GM12878 (cell line): ENCODE measurements around the gene ATF7. TPM values are rescaled to one million over a fixed set of nuclear protein-coding genes. Genes with fewer than 3 reads are reported as not detected.

Source experiments
- ATAC-seq: fragments of 200-7000 bp; cut with Tn5 transposase; 3 replicates; pipeline ENCODE4 v1.9.1; 2020; ENCODE audit warnings: mild to moderate bottlenecking, moderate library complexity
- BruUV-seq: library from RNA; stranded (reverse); fragments of 400-500 nt; replicated peaks from 2 replicates; lab custom pipeline; 2021; lab: Mats Ljungman, UMichigan
- CTCF ChIA-PET: fragments of 300-600 bp; sonication (Branson Sonifier 250); formaldehyde crosslinking; extraction: SDS; loops from one replicate; lab custom pipeline; 2021; ENCODE audit warnings: inconsistent platforms; lab: Yijun Ruan, JAX
- POLR2A ChIA-PET: fragments of 350-600 bp; formaldehyde crosslinking; extraction: SDS; loops from one replicate; lab custom pipeline; 2021; ENCODE audit warnings: inconsistent platforms; lab: Charles Lee
- RAD21 ChIA-PET: fragments of 300-600 bp; sonication (Branson Sonifier 250); formaldehyde crosslinking; loops from one replicate; lab custom pipeline; 2023; ENCODE audit warnings: antibody characterized with exemption; ENCODE audit not compliant: unreplicated experiment; lab: Charles Lee
- SMC1A ChIA-PET: fragments of 300-600 bp; sonication (Branson Sonifier 250); formaldehyde crosslinking; loops from one replicate; lab custom pipeline; 2023; ENCODE audit not compliant: unreplicated experiment, uncharacterized antibody; lab: Charles Lee
- DNase-seq: peaks from one replicate; pipeline ENCODE4 v3.0.0-alpha.2; 2011; ENCODE audit warnings: low read depth, low spot score
- FAIRE-seq: peaks from 3 replicates; lab custom pipeline; 2011; peaks lifted over from hg19 to GRCh38; lab: Jason Lieb, UNC
- H2AFZ ChIP-seq: 2 replicates; pipeline ENCODE4 v1.6.0; 2011; ENCODE audit warnings: low read depth, low read length, control low read depth; ENCODE audit not compliant: control insufficient read depth
- H3K27ac ChIP-seq: 2 replicates; pipeline ENCODE4 v1.5.1; 2011; ENCODE audit warnings: control low read depth; ENCODE audit not compliant: control insufficient read depth, insufficient read depth
- H3K27me3 ChIP-seq, 2 experiments: replicated peaks in 1 of 2; 2 replicates each; pipeline versions ENCODE4 v1.6.0 to v1.6.1; 2011; ENCODE audit warnings: low read length in 1 of 2; ENCODE audit not compliant: control insufficient read depth in 2 of 2, insufficient read depth in 2 of 2
- H3K36me3 ChIP-seq, 2 experiments: 2 replicates each; pipeline ENCODE4 v1.5.1; 2011; ENCODE audit warnings: low read length in 1 of 2; ENCODE audit not compliant: control insufficient read depth in 2 of 2, insufficient read depth in 2 of 2
- H3K4me1 ChIP-seq: 2 replicates; pipeline ENCODE4 v1.6.1; 2011; ENCODE audit warnings: mild to moderate bottlenecking, low read length, moderate library complexity, mixed read lengths; ENCODE audit not compliant: control insufficient read depth, insufficient read depth
- H3K4me2 ChIP-seq: 2 replicates; pipeline ENCODE4 v1.6.0; 2011; ENCODE audit warnings: control low read depth; ENCODE audit not compliant: control insufficient read depth, insufficient read depth
- H3K4me3 ChIP-seq: fragments of 200-600 bp; sonication (generic); 2 replicates; pipeline ENCODE4 v1.5.1; 2016
- H3K79me2 ChIP-seq: 2 replicates; pipeline ENCODE4 v1.6.0; 2011; ENCODE audit warnings: low read length; ENCODE audit not compliant: control insufficient read depth, insufficient read depth
- H3K9ac ChIP-seq: 2 replicates; pipeline ENCODE4 v1.8.0; 2011; ENCODE audit warnings: low read length, control low read depth, mixed read lengths; ENCODE audit not compliant: control insufficient read depth, insufficient read depth
- H3K9me3 ChIP-seq: replicated peaks from 3 replicates; pipeline ENCODE4 v1.5.1; 2011; ENCODE audit warnings: mild to moderate bottlenecking, low read length; ENCODE audit not compliant: control insufficient read depth, insufficient read depth
- H4K20me1 ChIP-seq: 2 replicates; pipeline ENCODE4 v1.6.0; 2011; ENCODE audit not compliant: control insufficient read depth, insufficient read depth
- USF2 ChIP-seq: IDR thresholded peaks from 2 replicates; pipeline ENCODE4 v1.6.1; 2011; ENCODE audit warnings: low read depth, low read length, improper control_type of control experiment, borderline replicate concordance
- WGBS: methylation state at CpG from one replicate; pipeline ENCODE4 v1.1.6; 2016; ENCODE audit warnings: low lambda C conversion rate; ENCODE audit not compliant: insufficient replicate concordance, insufficient coverage; ENCODE audit errors: missing lambda C conversion rate; 5-methylcytosine and 5-hydroxymethylcytosine counted together
- in situ Hi-C: fragments of 300-500 bp; cut with MboI; formaldehyde crosslinking; loops from 9 replicates; pipeline ENCODE4 v1.14.3; 2018; ENCODE audit warnings: mixed read lengths
- intact Hi-C: fragments of 100-400 bp; cut with micrococcal nuclease; formaldehyde crosslinking; loops from one replicate; pipeline ENCODE4 v1.14.2; 2022; ENCODE audit not compliant: unreplicated experiment
- polyA plus RNA-seq, 11 experiments: library from polyadenylated mRNA; depleted of rRNA in 4 of 11; unstranded in 6 of 11; stranded (reverse) in 5 of 11; fragments of >200 nt; fragmentation: Nextera tagmentation in 4 of 11; fragmentation: Illumina TruSeq in 1 of 11; extraction: Ambion mirVana in 4 of 11; extraction: Trizol in 1 of 11; gene quantifications; 1 replicate in 1 of 11; 2 replicates in 10 of 11; pipeline versions ENCODE4 v1.2.1 to v1.2.3, GENCODE V29; 2011 to 2016; ENCODE audit warnings: inconsistent platforms in 2 of 11, missing spikeins in 2 of 11, low read depth in 1 of 11
- total RNA-seq, 4 experiments: library from RNA; depleted of rRNA in 3 of 4; stranded (reverse); fragments of >200 nt in 3 of 4; fragmentation: Illumina TruSeq in 1 of 4; extraction: Trizol in 1 of 4; gene quantifications; 2 replicates each; pipeline versions ENCODE4 v1.2.1 to v1.2.3, GENCODE V29; 2013 to 2021
- TF ChIP-seq, protein P1 (sequence below): fragments of 450-650 bp; conservative IDR thresholded peaks from 2 replicates; pipeline ENCODE4 v1.6.1; 2017; ENCODE audit warnings: mild to moderate bottlenecking, moderate library complexity

The ATF7 gene
- total and polyA plus RNA-seq, 10 of the 15 experiments (the other 5 are each of a cell fraction or from before 2014, with no cell fraction given): 9.1 to 30.7 (median 21.8) TPM

GRCh38 chr12:53506450-53506785, 119.8 kb downstream of the ATF7 start:
- WGBS: 100% methylated on average over 2 of the region's 2 CpGs
- intact Hi-C loops: loop anchor here (5.0 kb wide), 1 partner anchor 294 kb away; no protein-coding TSS in a partner anchor
- POLR2A ChIA-PET: no interaction called here

More at GRCh38 chr12:53506450-53506785, 119.8 kb downstream of the ATF7 start:
- CTCF ChIA-PET: interaction anchor here (2.5 kb wide), 1 partner anchor 154 kb away, joined by 10 read pairs; no protein-coding TSS in a partner anchor
- Histone ChIP-seq H3K4me2 (no peak overlapping the region), H3K9ac (no peak overlapping the region), H3K79me2 (peaks cover 8% of the 10 kb centered on the region), H3K27ac (no peak overlapping the region), H3K4me3 (no peak overlapping the region), H3K27me3 (no peaks in the 10 kb centered on the region), H3K36me3 (peaks cover 9 to 12% of the 10 kb centered on the region in 2 experiments; a peak in 2 of 4 replicates), H3K4me1 (peaks cover 10% of the 10 kb centered on the region), H4K20me1 (no peaks in the 10 kb centered on the region), H2AFZ (no peak overlapping the region), H3K9me3 (no peaks in the 10 kb centered on the region)
- TF ChIP-seq, protein P1, sequence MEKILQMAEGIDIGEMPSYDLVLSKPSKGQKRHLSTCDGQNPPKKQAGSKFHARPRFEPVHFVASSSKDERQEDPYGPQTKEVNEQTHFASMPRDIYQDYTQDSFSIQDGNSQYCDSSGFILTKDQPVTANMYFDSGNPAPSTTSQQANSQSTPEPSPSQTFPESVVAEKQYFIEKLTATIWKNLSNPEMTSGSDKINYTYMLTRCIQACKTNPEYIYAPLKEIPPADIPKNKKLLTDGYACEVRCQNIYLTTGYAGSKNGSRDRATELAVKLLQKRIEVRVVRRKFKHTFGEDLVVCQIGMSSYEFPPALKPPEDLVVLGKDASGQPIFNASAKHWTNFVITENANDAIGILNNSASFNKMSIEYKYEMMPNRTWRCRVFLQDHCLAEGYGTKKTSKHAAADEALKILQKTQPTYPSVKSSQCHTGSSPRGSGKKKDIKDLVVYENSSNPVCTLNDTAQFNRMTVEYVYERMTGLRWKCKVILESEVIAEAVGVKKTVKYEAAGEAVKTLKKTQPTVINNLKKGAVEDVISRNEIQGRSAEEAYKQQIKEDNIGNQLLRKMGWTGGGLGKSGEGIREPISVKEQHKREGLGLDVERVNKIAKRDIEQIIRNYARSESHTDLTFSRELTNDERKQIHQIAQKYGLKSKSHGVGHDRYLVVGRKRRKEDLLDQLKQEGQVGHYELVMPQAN: no peak
- TF ChIP-seq USF2: no peak
- BruUV-seq: no TSS peak
- RAD21 ChIA-PET: no interaction called here
- in situ Hi-C loops: no loop called here
- FAIRE-seq (no peak), DNase-seq (no peak), ATAC-seq (no peak)
- SMC1A ChIA-PET: interaction anchor here (1.4 to 4.9 kb wide), 2 partner anchors 30 to 154 kb away, joined by 3 to 32 read pairs; no protein-coding TSS in a partner anchor
